Activated naive CD4-positive, alpha-beta T cell treated with Interleukin-2 at 50 U/mL for 16 hours (primary cell): ENCODE data around the gene METTL13.

Experiments
- DNase-seq: peaks from one replicate; pipeline ENCODE4 v3.0.0-alpha.2; 2020

METTL13 gene

GRCh38 chr1:171781176-171781875 lies at the start of gene METTL13:
Gene METTL13, plus strand, starts transcription at chr1:171781660. Its CDS starts 308 bp downstream, at chr1:171781968.
- DNase-seq, result peak; percentile 99

GRCh38 chr1:171736196-171736595 lies 45.3 kb upstream of the METTL13 start:
- DNase-seq, result no peak

GRCh38 chr1:171738911-171739310 lies 42.5 kb upstream of the METTL13 start:
- no peak for DNase-seq

- no peak for DNase-seq
These were observed 41.8 kb upstream of the METTL13 start for GRCh38 chr1:171739656-171740055.

GRCh38 chr1:171740356-171740863 lies 41.0 kb upstream of the METTL13 start:
- DNase-seq, result no peak

- DNase-seq, result peak; percentile 44
These were observed 40.2 kb upstream of the METTL13 start for GRCh38 chr1:171740987-171741871.

GRCh38 chr1:171741872-171742576 lies 39.4 kb upstream of the METTL13 start, which contains the start of gene VAMP4:
Gene VAMP4, minus strand, starts transcription at chr1:171742065. Its CDS starts 3,651 bp downstream, at chr1:171738414.
- peak; percentile 89 for DNase-seq

GRCh38 chr1:171742577-171742922 lies 38.9 kb upstream of the METTL13 start:
- peak; percentile 27 for DNase-seq

GRCh38 chr1:171743081-171743870 lies 38.2 kb upstream of the METTL13 start:
- DNase-seq, result no peak

GRCh38 chr1:171744986-171745385 lies 36.5 kb upstream of the METTL13 start:
- DNase-seq, result no peak

GRCh38 chr1:171748651-171749050 lies 32.8 kb upstream of the METTL13 start:
- DNase-seq, result no peak

- DNase-seq, result no peak
These were observed 30.2 kb upstream of the METTL13 start for GRCh38 chr1:171751221-171751620.

GRCh38 chr1:171753182-171753581 lies 28.3 kb upstream of the METTL13 start:
- no peak for DNase-seq

- no peak for DNase-seq
These were observed 27.6 kb upstream of the METTL13 start for GRCh38 chr1:171753685-171754352.

- DNase-seq, result no peak
These were observed 27.1 kb upstream of the METTL13 start for GRCh38 chr1:171754353-171754705.

- no peak for DNase-seq
These were observed 26.5 kb upstream of the METTL13 start for GRCh38 chr1:171754971-171755370.

GRCh38 chr1:171756856-171757255 lies 24.6 kb upstream of the METTL13 start:
- no peak for DNase-seq

- DNase-seq, result no peak
These were observed 23.4 kb upstream of the METTL13 start for GRCh38 chr1:171758011-171758410.

GRCh38 chr1:171762143-171762563 lies 19.3 kb upstream of the METTL13 start:
- DNase-seq, result no peak

- DNase-seq, result no peak
These were observed 17.7 kb upstream of the METTL13 start for GRCh38 chr1:171763764-171764163.

- no peak for DNase-seq
These were observed 12.3 kb upstream of the METTL13 start for GRCh38 chr1:171769171-171769570.

- DNase-seq, result no peak
These were observed 11.7 kb upstream of the METTL13 start for GRCh38 chr1:171769754-171770153.
